Loucy (cell line): Measurements from ENCODE around the gene PON2.

ENCODE experiments used
- H2AFZ ChIP-seq: fragments of 200-600 bp; sonication (generic); 2 replicates; pipeline ENCODE4 v1.6.0; 2016; ENCODE audit warnings: antibody characterized with exemption, mild to moderate bottlenecking, low read length, moderate library complexity
- H3F3A ChIP-seq: fragments of 200-600 bp; 2 replicates; pipeline ENCODE4 v1.6.0; 2016; ENCODE audit warnings: antibody characterized with exemption, low read depth, mild to moderate bottlenecking
- H3K27me3 ChIP-seq: fragments of 200-600 bp; sonication (generic); 2 replicates; pipeline ENCODE4 v1.6.1; 2014; ENCODE audit warnings: low read length, mild to moderate bottlenecking; ENCODE audit not compliant: insufficient read depth, poor library complexity, severe bottlenecking
- H3K36me3 ChIP-seq: fragments of 200-600 bp; sonication (generic); 2 replicates; pipeline ENCODE4 v1.6.1; 2016; ENCODE audit warnings: low read length; ENCODE audit not compliant: insufficient read depth
- H3K4me1 ChIP-seq: fragments of 200-600 bp; sonication (generic); 2 replicates; pipeline ENCODE4 v1.5.1; 2014; ENCODE audit warnings: low read length, mild to moderate bottlenecking; ENCODE audit not compliant: insufficient read depth, poor library complexity, severe bottlenecking
- H3K4me2 ChIP-seq: fragments of 200-600 bp; sonication (generic); 2 replicates; pipeline ENCODE4 v1.6.0; 2014; ENCODE audit warnings: antibody characterized with exemption, low read length, low read depth, mild to moderate bottlenecking; ENCODE audit not compliant: poor library complexity, severe bottlenecking
- H3K4me3 ChIP-seq: fragments of 200-600 bp; sonication (generic); 2 replicates; pipeline ENCODE4 v1.5.1; 2014; ENCODE audit warnings: low read length, mild to moderate bottlenecking, mixed read lengths; ENCODE audit not compliant: poor library complexity, severe bottlenecking
- H3K79me2 ChIP-seq: fragments of 200-600 bp; sonication (generic); 2 replicates; pipeline ENCODE4 v1.6.1; 2014; ENCODE audit warnings: low read length; ENCODE audit not compliant: insufficient read depth
- H3K9ac ChIP-seq: fragments of 200-600 bp; sonication (generic); 2 replicates; pipeline ENCODE4 v1.6.0; 2014; ENCODE audit warnings: mild to moderate bottlenecking, low read depth, low read length, moderate library complexity; ENCODE audit not compliant: poor library complexity, severe bottlenecking
- H3K9me2 ChIP-seq: fragments of 200-600 bp; sonication (generic); replicated peaks from 2 replicates; pipeline ENCODE4 v1.6.1; 2016; ENCODE audit warnings: low read depth, low read length, mixed read lengths
- H3K9me3 ChIP-seq: fragments of 200-600 bp; sonication (generic); 2 replicates; pipeline ENCODE4 v1.6.1; 2014; ENCODE audit warnings: mild to moderate bottlenecking, antibody characterized with exemption, low read length, low read depth; ENCODE audit not compliant: insufficient read depth
- H4K20me1 ChIP-seq: fragments of 200-600 bp; sonication (generic); 2 replicates; pipeline ENCODE4 v1.6.0; 2014; ENCODE audit warnings: antibody characterized with exemption, low read length, mild to moderate bottlenecking; ENCODE audit not compliant: insufficient read depth, poor library complexity, severe bottlenecking
- EZH2phosphoT487 ChIP-seq: fragments of 200-600 bp; IDR thresholded peaks from 2 replicates; pipeline ENCODE4 v1.6.1; 2018; ENCODE audit warnings: antibody characterized with exemption, mild to moderate bottlenecking, moderate library complexity, borderline replicate concordance
- TF ChIP-seq, protein P1 (sequence below): fragments of 200-600 bp; sonication (generic); conservative IDR thresholded peaks from 2 replicates; pipeline ENCODE4 v1.5.1; 2014; ENCODE audit warnings: mild to moderate bottlenecking, antibody characterized with exemption, low read length

The PON2 gene

DNA sequence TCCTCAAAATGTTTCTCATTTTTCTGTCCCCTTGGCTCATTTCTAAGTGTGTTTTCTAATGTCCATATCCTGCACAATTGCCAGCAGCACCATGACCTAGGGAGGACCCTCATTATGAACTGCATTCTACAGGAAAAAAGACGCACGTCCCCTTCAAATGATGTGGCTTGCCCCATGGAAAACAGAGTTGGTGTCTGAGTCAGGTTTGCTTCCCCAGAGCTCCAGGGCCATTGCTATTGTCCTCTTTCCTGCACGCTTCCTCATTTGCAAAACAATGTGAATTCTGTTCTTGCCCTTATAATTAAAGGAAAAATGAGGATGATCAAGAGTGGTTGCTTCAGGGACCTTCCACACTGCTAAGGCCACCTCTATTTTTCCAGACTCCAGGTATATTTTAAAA, 36.2 kb upstream of the PON2 start:
- Histone ChIP-seq H2AFZ (peak overlapping the region; percentile 90), H3K9ac (peak overlapping the region; percentile 58), H3K9me2 (no peaks in the 10 kb centered on the region)

GRCh38 chr7:95470452-95470851, 35.6 kb upstream of the PON2 start:
- peaks cover 26% of the 10 kb centered on the region for H3K4me1 ChIP-seq
- H3K9me2 ChIP-seq = no peaks in the 10 kb centered on the region
- H3F3A ChIP-seq = no peaks in the 10 kb centered on the region
- TF ChIP-seq EZH2phosphoT487 = no peak
- TF ChIP-seq, protein P1, sequence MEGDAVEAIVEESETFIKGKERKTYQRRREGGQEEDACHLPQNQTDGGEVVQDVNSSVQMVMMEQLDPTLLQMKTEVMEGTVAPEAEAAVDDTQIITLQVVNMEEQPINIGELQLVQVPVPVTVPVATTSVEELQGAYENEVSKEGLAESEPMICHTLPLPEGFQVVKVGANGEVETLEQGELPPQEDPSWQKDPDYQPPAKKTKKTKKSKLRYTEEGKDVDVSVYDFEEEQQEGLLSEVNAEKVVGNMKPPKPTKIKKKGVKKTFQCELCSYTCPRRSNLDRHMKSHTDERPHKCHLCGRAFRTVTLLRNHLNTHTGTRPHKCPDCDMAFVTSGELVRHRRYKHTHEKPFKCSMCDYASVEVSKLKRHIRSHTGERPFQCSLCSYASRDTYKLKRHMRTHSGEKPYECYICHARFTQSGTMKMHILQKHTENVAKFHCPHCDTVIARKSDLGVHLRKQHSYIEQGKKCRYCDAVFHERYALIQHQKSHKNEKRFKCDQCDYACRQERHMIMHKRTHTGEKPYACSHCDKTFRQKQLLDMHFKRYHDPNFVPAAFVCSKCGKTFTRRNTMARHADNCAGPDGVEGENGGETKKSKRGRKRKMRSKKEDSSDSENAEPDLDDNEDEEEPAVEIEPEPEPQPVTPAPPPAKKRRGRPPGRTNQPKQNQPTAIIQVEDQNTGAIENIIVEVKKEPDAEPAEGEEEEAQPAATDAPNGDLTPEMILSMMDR = no peak
- peak overlapping the region; percentile 48 for H3K4me3 ChIP-seq
- H4K20me1 ChIP-seq = no peaks in the 10 kb centered on the region
- no peaks in the 10 kb centered on the region for H3K9me3 ChIP-seq
- H3K27me3 ChIP-seq = no peaks in the 10 kb centered on the region
- H3K79me2 ChIP-seq = no peaks in the 10 kb centered on the region
- H2AFZ ChIP-seq = peak overlapping the region; percentile 90
- no peaks in the 10 kb centered on the region for H3K36me3 ChIP-seq
- H3K9ac ChIP-seq = peak overlapping the region; percentile 58
- H3K4me2 ChIP-seq = peak overlapping the region; percentile 73

More for the DNA sequence above, 36.2 kb upstream of the PON2 start:
- no peaks in the 10 kb centered on the region for H3K36me3 ChIP-seq
- H3K4me3 ChIP-seq = peak overlapping the region; percentile 48
- H3K9me3 ChIP-seq = no peaks in the 10 kb centered on the region
- H4K20me1 ChIP-seq = no peaks in the 10 kb centered on the region
- H3F3A ChIP-seq = no peaks in the 10 kb centered on the region
- H3K79me2 ChIP-seq = no peaks in the 10 kb centered on the region
- H3K27me3 ChIP-seq = no peaks in the 10 kb centered on the region
- peak overlapping the region; percentile 73 for H3K4me2 ChIP-seq
- H3K4me1 ChIP-seq = peaks cover 26% of the 10 kb centered on the region
- TF ChIP-seq, protein P1 = no peak
- TF ChIP-seq EZH2phosphoT487 = no peak

- Histone ChIP-seq H3K9me2 (no peaks in the 10 kb centered on the region), H3K27me3 (no peaks in the 10 kb centered on the region), H3K36me3 (no peaks in the 10 kb centered on the region), H3K4me3 (peak overlapping the region; percentile 48), H3K79me2 (no peaks in the 10 kb centered on the region), H2AFZ (peak overlapping the region; percentile 90; the same call in 1 of the 2 replicates), H3F3A (no peaks in the 10 kb centered on the region), H3K4me1 (peaks cover 26% of the 10 kb centered on the region), H3K9ac (no peak overlapping the region), H4K20me1 (no peaks in the 10 kb centered on the region), H3K9me3 (no peaks in the 10 kb centered on the region), H3K4me2 (peak overlapping the region; percentile 73)
- TF ChIP-seq, protein P1 = no peak
- TF ChIP-seq EZH2phosphoT487 = no peak
Measured at GRCh38 chr7:95469848-95470247, 35.0 kb upstream of the PON2 start.
